ENCODE measurements around the gene NDUFS6. TPM values are rescaled to one million over a fixed set of nuclear protein-coding genes. Genes with fewer than 3 reads are reported as not detected.

NDUFS6 gene
- total RNA-seq, 1 donor from 2014 or later, result 35.1 TPM

- Mint-ChIP-seq H3K36me3 (ENCODE audit: unreplicated experiment) (no peaks in the 10 kb centered on the region), H3K27me3 (ENCODE audit: unreplicated experiment) (peaks cover 5% of the 10 kb centered on the region), H3K4me3 (ENCODE audit: unreplicated experiment) (no peak overlapping the region), H3K4me1 (ENCODE audit: unreplicated experiment) (no peaks in the 10 kb centered on the region), H3K27ac (ENCODE audit: unreplicated experiment) (no peak overlapping the region), H3K9me3 (ENCODE audit: unreplicated experiment) (no peaks in the 10 kb centered on the region)
- DNase-seq (ENCODE audit: extremely low spot score, unreplicated experiment), result no peak
- no peak for TF ChIP-seq CTCF (IDR thresholded peaks at IDR 0.05)
These were observed 58.9 kb downstream of the NDUFS6 start for GRCh38 chr5:1860021-1860610.

GRCh38 chr5:1860949-1861348, 59.7 kb downstream of the NDUFS6 start:
- no peak overlapping the region for H3K4me3 Mint-ChIP-seq (ENCODE audit: unreplicated experiment)
- no peaks in the 10 kb centered on the region for H3K9me3 Mint-ChIP-seq (ENCODE audit: unreplicated experiment)
- H3K4me1 Mint-ChIP-seq (ENCODE audit: unreplicated experiment), result no peaks in the 10 kb centered on the region
- H3K27me3 Mint-ChIP-seq (ENCODE audit: unreplicated experiment), result peaks cover 8% of the 10 kb centered on the region
- no peak for DNase-seq (ENCODE audit: extremely low spot score, unreplicated experiment)
- H3K36me3 Mint-ChIP-seq (ENCODE audit: unreplicated experiment), result no peaks in the 10 kb centered on the region
- TF ChIP-seq CTCF (IDR thresholded peaks at IDR 0.05), result no peak
- no peak overlapping the region for H3K27ac Mint-ChIP-seq (ENCODE audit: unreplicated experiment)

DNA sequence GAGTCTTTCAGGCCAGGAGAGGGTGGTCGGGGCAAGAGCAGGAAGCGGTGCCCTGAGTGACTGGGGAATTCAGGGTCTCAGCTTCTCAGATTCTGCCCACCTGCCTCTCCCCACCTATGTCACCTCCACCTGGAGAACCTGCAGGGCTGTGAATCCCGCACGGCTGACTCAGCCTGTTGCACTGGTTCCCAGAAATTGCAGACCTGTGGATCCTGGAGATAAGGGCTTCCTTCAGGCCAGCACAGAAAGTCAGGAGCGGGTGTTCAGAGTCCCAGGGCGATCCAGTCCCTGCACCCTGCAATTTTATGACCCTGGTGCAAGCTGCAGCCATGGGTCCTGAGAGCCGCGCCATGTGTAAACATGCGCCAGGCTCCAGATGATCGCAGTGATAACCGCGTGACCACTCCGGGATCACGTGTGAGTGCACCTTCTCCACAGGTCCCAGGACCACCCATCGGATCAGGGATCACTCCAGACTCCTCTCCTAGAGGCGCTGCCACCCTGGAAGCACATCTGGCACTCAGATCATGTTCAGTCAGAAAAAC, 63.8 kb downstream of the NDUFS6 start:
- Mint-ChIP-seq H3K36me3 (ENCODE audit: unreplicated experiment) (no peaks in the 10 kb centered on the region), H3K9me3 (ENCODE audit: unreplicated experiment) (no peaks in the 10 kb centered on the region), H3K4me3 (ENCODE audit: unreplicated experiment) (no peak overlapping the region), H3K27ac (ENCODE audit: unreplicated experiment) (no peak overlapping the region), H3K27me3 (ENCODE audit: unreplicated experiment) (peaks cover 14% of the 10 kb centered on the region), H3K4me1 (ENCODE audit: unreplicated experiment) (no peaks in the 10 kb centered on the region)
- DNase-seq (ENCODE audit: extremely low spot score, unreplicated experiment), result no peak
- no peak for TF ChIP-seq CTCF (IDR thresholded peaks at IDR 0.05)

DNA sequence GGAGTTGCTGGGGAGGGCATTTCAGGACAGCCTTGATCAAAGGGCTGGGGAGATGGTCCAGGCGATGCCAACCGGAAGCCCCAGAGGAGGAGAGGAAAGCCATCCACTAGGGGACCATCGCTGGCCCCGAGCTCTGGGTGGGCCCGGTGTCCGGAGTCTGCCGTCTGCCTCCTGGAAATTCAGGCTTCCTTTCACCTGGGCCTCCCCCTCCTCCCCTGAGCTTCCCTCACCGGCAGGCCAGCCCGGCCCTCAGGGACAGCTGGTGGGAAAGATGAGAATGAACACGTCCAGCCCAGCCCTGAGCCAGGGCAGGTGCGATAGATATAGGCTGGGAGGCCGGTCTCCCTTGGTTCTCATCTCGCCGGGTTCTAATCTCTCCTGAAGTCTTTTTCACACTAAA, 64.3 kb downstream of the NDUFS6 start:
- H3K9me3 Mint-ChIP-seq (ENCODE audit: unreplicated experiment), result no peaks in the 10 kb centered on the region
- no peaks in the 10 kb centered on the region for H3K36me3 Mint-ChIP-seq (ENCODE audit: unreplicated experiment)
- no peak for TF ChIP-seq CTCF (IDR thresholded peaks at IDR 0.05)
- H3K27me3 Mint-ChIP-seq (ENCODE audit: unreplicated experiment), result peaks cover 14% of the 10 kb centered on the region
- no peaks in the 10 kb centered on the region for H3K4me1 Mint-ChIP-seq (ENCODE audit: unreplicated experiment)
- DNase-seq (ENCODE audit: extremely low spot score, unreplicated experiment), result no peak
- no peak overlapping the region for H3K27ac Mint-ChIP-seq (ENCODE audit: unreplicated experiment)
- no peak overlapping the region for H3K4me3 Mint-ChIP-seq (ENCODE audit: unreplicated experiment)

Other genes with a start within 250 kb of the NDUFS6 start
- 44.0 and 51.9 TPM in 2 replicates for gene MRPL36, start 1.6 kb upstream of the NDUFS6 start, total RNA-seq
- not detected in 2 replicates for gene IRX4, start 81.5 kb downstream of the NDUFS6 start, total RNA-seq